GM23248 (cell line): Measurements from ENCODE around the gene PCDHGA1. TPM values are rescaled to one million over a fixed set of nuclear protein-coding genes. Genes with fewer than 3 reads are reported as not detected.

ENCODE experiments used
- DNase-seq: peaks from one replicate; pipeline ENCODE4 v3.0.0-alpha.2; 2015
- H2AFZ ChIP-seq: fragments of 200-600 bp; sonication (generic); 2 replicates; pipeline ENCODE4 v1.6.1; 2016; ENCODE audit warnings: antibody characterized with exemption
- H3F3A ChIP-seq: fragments of 200-600 bp; sonication (generic); 2 replicates; pipeline ENCODE4 v1.6.1; 2016; ENCODE audit warnings: mild to moderate bottlenecking, antibody characterized with exemption, mixed run types; ENCODE audit not compliant: insufficient read depth
- H3K27ac ChIP-seq: fragments of 200-600 bp; sonication (generic); 2 replicates; pipeline ENCODE4 v1.5.1; 2016; ENCODE audit warnings: mild to moderate bottlenecking
- H3K27me3 ChIP-seq: fragments of 200-600 bp; sonication (generic); replicated peaks from 2 replicates; pipeline ENCODE4 v1.6.1; 2016; ENCODE audit warnings: mild to moderate bottlenecking; ENCODE audit not compliant: insufficient read depth
- H3K36me3 ChIP-seq: fragments of 200-600 bp; sonication (generic); 2 replicates; pipeline ENCODE4 v1.6.1; 2016; ENCODE audit warnings: low read depth, mild to moderate bottlenecking
- H3K4me1 ChIP-seq: fragments of 200-600 bp; sonication (generic); 2 replicates; pipeline ENCODE4 v1.6.1; 2016; ENCODE audit warnings: mild to moderate bottlenecking; ENCODE audit not compliant: insufficient read depth
- H3K4me2 ChIP-seq: fragments of 200-600 bp; sonication (generic); one replicate; pipeline ENCODE4 v1.6.1; 2016; ENCODE audit warnings: mild to moderate bottlenecking; ENCODE audit not compliant: unreplicated experiment
- H3K4me3 ChIP-seq: fragments of 200-600 bp; sonication (generic); 2 replicates; pipeline ENCODE4 v1.5.1; 2016; ENCODE audit warnings: mild to moderate bottlenecking
- H3K79me2 ChIP-seq: fragments of 200-600 bp; sonication (generic); 2 replicates; pipeline ENCODE4 v1.6.1; 2016; ENCODE audit warnings: mild to moderate bottlenecking; ENCODE audit not compliant: insufficient read depth
- H3K9ac ChIP-seq: fragments of 200-600 bp; sonication (generic); 2 replicates; pipeline ENCODE4 v1.6.1; 2016; ENCODE audit warnings: mild to moderate bottlenecking
- H3K9me2 ChIP-seq: fragments of 200-600 bp; sonication (generic); 2 replicates; pipeline ENCODE4 v1.6.1; 2016; ENCODE audit warnings: mixed run types, mild to moderate bottlenecking, moderate library complexity; ENCODE audit not compliant: insufficient read depth
- H3K9me3 ChIP-seq: fragments of 200-600 bp; sonication (generic); one replicate; pipeline ENCODE4 v1.6.1; 2017; ENCODE audit warnings: low read depth
- H4K20me1 ChIP-seq: fragments of 200-600 bp; sonication (generic); 2 replicates; pipeline ENCODE4 v1.6.0; 2016; ENCODE audit not compliant: insufficient read depth
- EZH2 ChIP-seq: fragments of 200-600 bp; sonication (generic); IDR thresholded peaks from 2 replicates; pipeline ENCODE4 v1.6.1; 2018; ENCODE audit warnings: antibody characterized with exemption, mild to moderate bottlenecking; ENCODE audit not compliant: insufficient read depth, poor library complexity, severe bottlenecking
- EZH2phosphoT487 ChIP-seq: fragments of 200-600 bp; sonication (generic); IDR thresholded peaks from 2 replicates; pipeline ENCODE4 v1.6.1; 2018; ENCODE audit warnings: antibody characterized with exemption, moderate library complexity, mild to moderate bottlenecking, low read depth; ENCODE audit not compliant: insufficient read depth
- whole genome bisulfite sequencing, 2 experiments: methylation state at CpG; one replicate each; pipeline ENCODE4 v1.1.6; 2015 to 2017; ENCODE audit warnings: low lambda C conversion rate in 2 of 2, low coverage in 1 of 2; ENCODE audit errors: missing lambda C conversion rate in 2 of 2; 5-methylcytosine and 5-hydroxymethylcytosine counted together
- in situ Hi-C: fragments of 300-500 bp; cut with MboI; formaldehyde crosslinking; loops from 2 replicates; pipeline ENCODE4 v1.15.0; 2020
- polyA plus RNA-seq: library from polyadenylated mRNA; unstranded; fragments of >200 nt; fragmentation: Nextera tagmentation; extraction: Ambion mirVana; gene quantifications from 2 replicates; pipeline ENCODE4 v1.2.1, GENCODE V29; 2016
- total RNA-seq: library from RNA; depleted of rRNA; stranded (reverse); fragments of >200 nt; shearing (Covaris generic); gene quantifications from 2 replicates; pipeline ENCODE4 v1.2.3, GENCODE V29; 2014

Gene PCDHGA1
- total and polyA plus RNA-seq, 2 experiments from 2014 or later: 0.63 to 1.8 TPM

DNA sequence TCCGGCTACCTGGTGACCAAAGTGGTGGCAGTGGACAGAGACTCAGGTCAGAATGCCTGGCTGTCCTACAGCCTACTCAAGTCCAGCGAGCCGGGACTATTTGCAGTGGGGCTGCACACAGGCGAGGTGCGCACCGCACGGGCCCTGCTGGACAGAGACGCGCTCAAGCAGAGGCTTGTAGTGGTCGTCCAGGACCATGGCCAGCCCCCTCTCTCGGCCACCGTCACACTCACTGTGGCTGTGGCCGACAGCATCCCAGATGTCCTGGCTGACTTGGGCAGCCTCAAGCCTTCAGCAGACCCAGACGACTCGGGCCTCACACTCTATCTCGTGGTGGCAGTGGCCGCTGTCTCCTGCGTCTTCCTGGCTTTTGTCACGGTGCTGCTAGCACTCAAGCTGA lies 26.6 kb downstream of the PCDHGA1 start:
- DNase-seq: no peak
- Histone ChIP-seq H3K9me3 (peaks cover 3% of the 10 kb centered on the region), H3K9me2 (no peaks in the 10 kb centered on the region), H3K9ac (no peak overlapping the region), H3K4me1 (no peaks in the 10 kb centered on the region), H3K4me3 (no peak overlapping the region), H3K27ac (no peak overlapping the region), H4K20me1 (no peaks in the 10 kb centered on the region), H3K27me3 (no peaks in the 10 kb centered on the region), H3K79me2 (peaks cover 6% of the 10 kb centered on the region; the same call in 1 of the 2 replicates), H3K4me2 (no peak overlapping the region), H2AFZ (no peak overlapping the region), H3F3A (no peaks in the 10 kb centered on the region), H3K36me3 (no peaks in the 10 kb centered on the region)
- 43 to 48% methylated on average over 13 to 19 of the region's 19 CpGs for WGBS, 2 experiments
- in situ Hi-C loops: no loop called here
- TF ChIP-seq EZH2 (no peak), EZH2phosphoT487 (no peak)

DNA sequence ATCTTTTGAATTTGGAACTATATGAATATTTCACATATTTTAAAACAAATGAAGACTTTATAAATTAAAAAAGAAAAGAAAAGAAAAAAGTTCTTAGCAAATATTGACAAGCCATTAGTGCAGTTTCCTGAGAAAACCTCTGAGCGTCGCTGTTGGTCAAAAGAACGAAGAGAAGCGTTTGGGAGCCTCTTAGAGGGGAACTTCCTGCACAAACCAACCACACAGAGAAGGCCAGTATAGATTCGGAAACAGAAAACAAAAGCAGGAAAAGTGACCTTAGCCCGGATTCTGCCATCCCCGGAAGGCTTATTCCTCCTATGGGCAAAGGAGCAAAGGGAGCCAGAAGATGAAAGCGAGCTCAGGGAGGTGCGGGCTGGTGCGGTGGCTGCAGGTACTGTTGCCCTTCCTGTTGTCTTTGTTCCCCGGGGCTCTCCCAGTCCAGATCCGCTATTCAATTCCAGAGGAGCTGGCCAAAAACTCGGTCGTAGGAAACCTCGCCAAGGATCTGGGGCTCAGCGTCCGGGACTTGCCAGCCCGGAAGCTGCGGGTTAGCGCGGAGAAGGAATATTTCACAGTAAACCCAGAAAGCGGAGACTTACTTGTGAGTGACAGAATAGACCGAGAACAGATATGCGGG lies 29.6 kb downstream of the PCDHGA1 start, which contains the start of gene PCDHGB2:
Gene PCDHGB2, plus strand, starts transcription at position 205 of the 637 bp plus-strand sequence. Its CDS starts 142 bp downstream, at position 347.
- no peak within 1 kb of the TSS for H3K9ac ChIP-seq
- H3K36me3 ChIP-seq: no peaks in the 10 kb centered on the region; the same call in 1 of the 2 replicates
- no peaks in the 10 kb centered on the region for H3F3A ChIP-seq
- H3K9me3 ChIP-seq: peaks cover 7% of the 10 kb centered on the region
- no peaks in the 10 kb centered on the region for H3K9me2 ChIP-seq
- peaks cover 6% of the 10 kb centered on the region; the same call in 1 of the 2 replicates for H3K79me2 ChIP-seq
- WGBS, 2 experiments: 27 to 34% methylated on average over 24 of the region's 24 CpGs
- no peaks in the 10 kb centered on the region for H3K4me1 ChIP-seq
- in situ Hi-C loops: no loop called here
- H3K27ac ChIP-seq: no peak within 1 kb of the TSS
- H4K20me1 ChIP-seq: no peaks in the 10 kb centered on the region
- no peak for TF ChIP-seq EZH2
- TF ChIP-seq EZH2phosphoT487: no peak
- 0 out of 2 replicates have a peak within 1 kb of the TSS, but pooled peaks have one; percentile 37 for H2AFZ ChIP-seq
- no peaks in the 10 kb centered on the region for H3K27me3 ChIP-seq
- H3K4me3 ChIP-seq: peak within 1 kb of the TSS; percentile 40; the same call in 1 of the 2 replicates
- no peak within 1 kb of the TSS for H3K4me2 ChIP-seq
- DNase-seq: peak; percentile 44

DNA sequence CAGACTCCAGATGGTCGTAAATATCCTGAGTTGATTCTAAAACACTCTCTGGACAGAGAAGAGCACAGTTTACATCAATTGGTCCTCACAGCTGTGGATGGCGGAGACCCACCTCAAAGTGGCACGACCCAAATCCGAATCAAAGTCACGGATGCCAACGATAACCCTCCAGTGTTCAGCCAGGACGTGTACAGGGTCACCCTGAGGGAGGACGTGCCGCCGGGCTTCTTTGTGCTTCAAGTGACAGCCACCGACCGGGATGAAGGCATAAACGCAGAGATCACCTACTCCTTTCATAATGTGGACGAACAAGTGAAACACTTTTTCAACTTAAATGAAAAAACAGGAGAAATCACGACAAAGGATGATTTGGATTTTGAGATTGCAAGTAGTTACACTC lies 30.4 kb downstream of the PCDHGA1 start:
- 47% methylated on average over 15 of the region's 15 CpGs for WGBS, 2 experiments
- Histone ChIP-seq H3K27ac (no peak overlapping the region), H3F3A (no peaks in the 10 kb centered on the region), H3K4me2 (no peak overlapping the region), H3K4me1 (no peaks in the 10 kb centered on the region), H3K36me3 (no peaks in the 10 kb centered on the region; the same call in 1 of the 2 replicates), H3K9ac (no peak overlapping the region), H2AFZ (no peak overlapping the region), H3K9me2 (no peaks in the 10 kb centered on the region), H3K4me3 (0 out of 2 replicates have a peak overlapping the region, but pooled peaks have one; percentile 40), H3K79me2 (peaks cover 6% of the 10 kb centered on the region; the same call in 1 of the 2 replicates), H4K20me1 (no peaks in the 10 kb centered on the region), H3K27me3 (no peaks in the 10 kb centered on the region), H3K9me3 (peaks cover 7% of the 10 kb centered on the region)
- TF ChIP-seq EZH2phosphoT487 (no peak), EZH2 (no peak)
- in situ Hi-C loops: no loop called here
- DNase-seq: no peak

DNA sequence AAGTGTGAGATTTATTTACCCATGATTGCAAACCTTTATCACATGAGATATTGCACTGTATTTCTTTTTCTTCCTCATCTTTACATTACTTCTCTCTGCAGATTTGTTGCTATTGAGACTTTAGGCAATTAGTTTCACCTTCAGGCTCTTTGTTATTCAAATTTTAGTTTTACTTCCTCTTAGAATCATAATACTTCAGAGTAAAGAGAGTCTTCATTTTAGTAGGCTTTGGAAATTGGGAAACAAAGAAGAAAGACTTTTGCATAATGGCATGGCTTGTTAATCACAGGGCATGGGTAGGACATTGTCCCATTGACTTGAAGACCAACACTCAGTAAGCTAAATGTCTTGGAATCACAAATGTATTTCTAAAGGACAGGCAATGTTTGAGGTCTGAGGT lies 32.4 kb downstream of the PCDHGA1 start:
- no peaks in the 10 kb centered on the region for H3K4me1 ChIP-seq
- no peak for TF ChIP-seq EZH2
- no peak for TF ChIP-seq EZH2phosphoT487
- in situ Hi-C loops: no loop called here
- H3K4me2 ChIP-seq: no peak overlapping the region
- H3K9me3 ChIP-seq: peaks cover 7% of the 10 kb centered on the region
- H3F3A ChIP-seq: no peaks in the 10 kb centered on the region
- no peak overlapping the region for H3K27ac ChIP-seq
- no peaks in the 10 kb centered on the region for H3K9me2 ChIP-seq
- no peaks in the 10 kb centered on the region for H3K27me3 ChIP-seq
- no peak overlapping the region for H2AFZ ChIP-seq
- H3K9ac ChIP-seq: no peak overlapping the region
- no peaks in the 10 kb centered on the region for H4K20me1 ChIP-seq
- H3K36me3 ChIP-seq: no peaks in the 10 kb centered on the region; the same call in 1 of the 2 replicates
- no peak overlapping the region for H3K4me3 ChIP-seq
- no peak for DNase-seq
- peaks cover 6% of the 10 kb centered on the region; the same call in 1 of the 2 replicates for H3K79me2 ChIP-seq
